Renal pelvis (tissue), 4 donors: ENCODE data around the gene CDC73. TPM values are rescaled to one million over a fixed set of nuclear protein-coding genes. Genes with fewer than 3 reads are reported as not detected.
"Not testable (repeated sequence)": the region's sequence is repeated elsewhere in the genome, so short reads cannot be mapped to it uniquely, and the experiment has no call there.

ENCODE experiments used
- DNase-seq: peaks from one replicate; pipeline ENCODE4 v3.0.0-alpha.2; 2013
- polyA plus RNA-seq, 3 donors: library from polyadenylated mRNA; unstranded; fragments of 120-200 nt; gene quantifications; one replicate each; pipeline ENCODE4 v1.2.1, GENCODE V29; 2013; ENCODE audit not compliant: insufficient read length in 3 of 3

The CDC73 gene
- polyA plus RNA-seq, 3 donors, result 39.6 to 45.0 (median 42.4) TPM

DNA sequence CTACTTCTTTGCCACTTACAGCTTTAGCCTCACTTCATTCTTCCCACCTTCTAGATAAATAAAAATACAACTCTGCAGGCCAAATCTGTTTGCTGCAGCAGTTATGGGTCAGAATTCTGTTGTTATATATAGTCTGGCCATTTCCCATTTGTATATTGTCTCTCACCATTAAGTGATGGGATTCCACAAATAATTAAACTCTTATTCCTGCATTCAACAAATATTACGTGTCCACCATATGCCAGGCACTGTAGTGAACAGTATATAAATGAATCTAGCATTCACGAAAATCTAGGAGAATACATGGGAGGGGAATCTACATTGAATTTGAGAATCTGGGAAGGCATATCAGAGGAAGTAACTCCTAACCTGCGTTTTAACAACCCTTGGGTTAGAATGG, 11.0 kb upstream of the CDC73 start:
- no peak for DNase-seq

DNA sequence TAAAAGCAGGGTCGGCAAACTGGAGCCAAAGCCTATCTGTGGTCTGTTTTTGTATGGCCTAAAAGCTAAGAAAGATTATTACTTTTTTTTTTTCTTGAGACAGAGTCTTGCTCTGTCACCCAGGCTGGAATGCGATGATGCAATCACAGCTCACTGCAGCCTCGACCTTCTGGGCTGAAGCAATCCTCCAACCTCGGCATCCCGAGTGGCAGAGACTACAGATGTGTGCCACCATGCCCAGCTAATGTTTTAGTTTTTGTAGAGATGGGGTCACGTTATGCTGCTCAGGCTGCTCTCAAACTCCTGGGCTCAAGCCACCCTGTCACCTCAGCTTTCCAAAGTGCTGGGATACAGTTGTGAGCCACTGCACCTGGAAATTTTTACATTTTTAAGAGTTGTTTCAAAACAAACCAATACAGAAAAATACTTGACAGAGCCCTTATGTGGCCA, 10.2 kb upstream of the CDC73 start:
- DNase-seq, result no peak

DNA sequence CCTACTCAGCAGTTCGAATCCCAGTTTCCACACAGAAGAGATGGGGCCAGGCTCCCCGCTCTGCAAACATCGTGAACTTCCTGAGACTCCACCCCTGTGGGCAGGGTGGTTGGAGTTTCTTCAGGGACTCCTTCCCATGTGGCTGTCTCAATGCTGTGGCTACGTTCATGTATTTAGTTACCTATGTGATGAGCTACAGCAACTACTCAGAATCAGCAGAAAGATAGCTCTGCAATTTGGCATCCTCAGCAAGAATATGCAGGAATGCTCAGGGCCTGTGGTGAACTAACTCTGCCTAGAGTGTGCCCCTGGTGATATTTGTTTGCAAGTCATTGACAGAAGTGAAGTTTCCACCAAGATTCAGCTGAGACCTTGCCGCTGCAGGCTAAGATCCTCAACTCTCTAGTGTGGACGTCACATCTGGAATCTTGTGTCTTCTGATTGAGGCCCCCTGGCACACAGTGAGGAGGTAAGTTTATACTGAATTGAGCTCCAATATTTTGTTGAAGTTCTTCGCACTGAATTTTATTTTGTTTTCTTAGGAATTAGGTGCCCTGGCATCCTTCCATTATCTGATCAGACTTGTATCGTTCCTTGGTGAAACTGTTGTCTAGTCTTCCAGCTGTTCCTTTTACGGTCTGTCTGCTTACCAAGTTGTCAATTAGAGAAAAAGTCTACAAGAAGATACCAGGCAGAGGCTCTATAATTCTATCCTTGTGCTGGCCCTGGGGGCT, 8.4 kb upstream of the CDC73 start:
- DNase-seq, result no peak

GRCh38 chr1:193113992-193114332, 7.9 kb upstream of the CDC73 start:
- DNase-seq, result no peak

DNA sequence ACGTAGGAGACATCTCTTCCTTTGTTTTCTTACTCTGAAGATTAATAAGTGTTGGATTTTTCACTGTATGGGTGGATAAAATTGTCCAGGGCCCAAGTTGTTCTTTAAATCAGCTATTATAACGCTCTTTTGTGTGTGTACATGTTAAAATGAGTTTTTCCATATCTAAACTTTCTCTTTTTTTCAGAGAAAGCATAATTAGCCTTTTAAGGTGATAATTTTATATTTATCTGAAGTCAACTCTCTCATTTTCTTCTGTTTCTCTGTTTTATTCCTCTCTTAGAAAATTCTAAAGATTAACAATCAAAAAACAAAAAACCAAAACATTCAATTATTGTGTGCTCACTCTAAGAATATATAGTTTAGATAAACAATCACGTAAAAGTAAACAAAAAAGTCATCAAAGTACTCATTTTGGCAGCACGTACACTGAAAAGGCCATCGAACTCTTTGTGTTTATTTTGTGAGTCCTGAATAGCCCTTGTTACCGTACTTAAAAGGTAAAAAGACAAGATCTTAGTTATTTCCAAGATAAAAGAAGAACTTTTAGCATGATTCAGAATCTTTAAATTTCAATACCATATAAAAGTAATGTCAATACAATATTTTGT, 7.2 kb upstream of the CDC73 start:
- DNase-seq, result no peak

DNA sequence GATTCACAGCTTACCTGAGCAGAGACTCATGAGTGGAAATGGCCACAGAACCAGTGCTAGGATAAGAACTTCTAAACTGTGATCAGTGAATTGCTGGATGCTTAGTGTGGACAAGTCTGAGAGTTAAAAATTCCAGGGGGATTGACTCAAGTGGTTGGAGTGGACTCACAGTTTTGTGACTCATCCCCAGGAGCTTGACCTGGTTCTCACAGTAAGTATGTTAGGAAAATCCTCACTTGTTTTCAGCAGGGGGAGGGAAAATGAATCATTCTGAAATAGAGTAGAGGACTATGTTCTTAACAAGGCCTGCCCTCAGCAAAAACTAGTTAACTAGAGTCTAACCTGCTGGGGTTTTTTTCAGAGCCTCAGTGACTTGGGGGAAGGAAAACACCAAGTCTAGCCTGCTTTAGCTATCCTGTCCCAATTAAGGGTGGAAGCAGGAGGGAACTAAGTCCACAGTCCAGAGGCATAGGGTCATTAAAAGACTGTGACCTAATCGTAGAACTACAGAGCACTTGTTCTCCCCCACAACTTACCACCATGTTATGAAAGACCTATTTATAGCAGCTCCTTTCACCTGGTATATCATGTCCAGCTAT, 6.1 kb upstream of the CDC73 start:
- no peak for DNase-seq

DNA sequence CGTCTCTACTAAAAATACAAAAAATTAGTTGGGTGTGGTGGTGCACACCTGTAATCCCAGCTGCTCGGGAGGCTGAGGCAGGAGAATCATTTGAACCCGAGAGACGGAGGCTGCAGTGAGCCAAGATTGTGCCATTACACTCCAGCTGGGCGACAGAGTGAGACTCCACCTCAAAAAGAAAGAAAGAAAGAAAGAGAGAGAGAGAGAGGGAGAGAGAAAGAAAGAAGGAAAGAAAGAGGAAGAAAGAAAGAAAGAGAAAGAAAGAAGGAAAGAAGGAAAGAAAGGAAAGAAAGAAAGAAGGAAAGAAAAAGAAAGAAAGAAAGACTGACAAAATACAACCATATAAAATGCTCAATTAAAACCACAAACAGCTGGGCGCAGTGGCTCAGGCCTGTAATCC, 4.7 kb upstream of the CDC73 start:
- not testable (repeated sequence) for DNase-seq

DNA sequence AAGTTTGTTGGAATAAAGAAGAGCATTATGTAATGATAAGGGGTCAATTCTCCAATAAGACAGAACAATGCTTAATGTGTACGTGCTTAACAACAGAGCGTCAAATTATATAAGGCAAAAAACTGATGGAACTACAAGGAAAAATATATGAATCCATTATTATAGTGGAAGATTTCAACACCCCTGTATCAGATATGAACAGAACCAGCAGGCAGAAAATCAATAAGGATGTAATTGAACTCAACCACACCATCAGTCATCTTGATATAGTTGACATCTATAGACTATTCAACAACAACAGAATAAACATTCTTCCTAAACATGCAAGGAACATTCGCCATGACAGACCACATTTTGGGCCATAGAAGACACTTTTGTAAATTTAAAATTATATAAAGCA, 3.6 kb upstream of the CDC73 start:
- DNase-seq, result no peak

GRCh38 chr1:193118803-193119730, 2.8 kb upstream of the CDC73 start:
- DNase-seq, result no peak

DNA sequence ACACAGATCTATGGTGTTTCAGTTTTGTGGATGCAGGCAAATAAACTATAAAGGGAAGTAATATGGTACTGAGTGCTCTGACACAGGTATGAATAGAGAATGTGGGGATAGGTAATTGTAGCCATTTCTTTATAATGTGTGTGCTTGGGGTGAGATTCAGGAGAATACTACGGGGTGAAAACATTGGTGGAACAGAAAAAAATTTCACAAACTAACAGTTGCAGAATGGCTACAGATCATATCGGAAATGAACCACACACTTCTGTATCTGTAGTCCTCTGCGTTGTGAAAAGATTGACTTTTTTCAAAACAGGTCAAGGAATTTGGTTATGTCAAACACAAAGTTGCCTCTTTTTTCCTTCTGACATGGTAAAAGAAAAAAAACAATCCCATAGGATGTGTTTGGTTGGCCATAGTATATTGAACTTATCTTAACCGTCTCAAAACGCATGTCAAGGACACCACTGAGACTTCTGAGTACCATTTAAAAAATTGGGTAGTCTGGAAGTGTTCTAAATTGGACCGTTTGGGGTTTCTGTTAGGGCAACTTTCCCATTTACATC, 1.1 kb upstream of the CDC73 start:
- DNase-seq, result no peak

GRCh38 chr1:193123751-193124150, 1.9 kb downstream of the CDC73 start:
- DNase-seq, result no peak

GRCh38 chr1:193125369-193125768, 3.5 kb downstream of the CDC73 start:
- no peak for DNase-seq

- DNase-seq, result no peak
Observed at GRCh38 chr1:193131266-193131860, 9.5 kb downstream of the CDC73 start.

GRCh38 chr1:193140254-193140653, 18.4 kb downstream of the CDC73 start:
- no peak for DNase-seq

DNA sequence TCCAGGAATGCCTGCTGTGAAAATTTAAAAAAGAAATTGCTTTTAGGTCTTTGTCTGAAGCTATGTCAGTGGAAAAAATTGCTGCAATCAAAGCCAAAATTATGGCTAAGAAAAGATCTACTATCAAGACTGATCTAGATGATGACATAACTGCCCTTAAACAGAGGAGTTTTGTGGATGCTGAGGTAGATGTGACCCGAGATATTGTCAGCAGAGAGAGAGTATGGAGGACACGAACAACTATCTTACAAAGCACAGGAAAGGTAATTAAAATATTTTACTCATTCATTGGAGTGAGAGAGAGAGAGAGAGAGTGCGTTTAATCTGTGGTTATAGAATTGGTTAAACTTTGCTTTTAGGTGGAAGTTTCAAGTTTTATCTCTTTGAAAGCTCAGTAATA, 20.0 kb downstream of the CDC73 start:
- no peak for DNase-seq

DNA sequence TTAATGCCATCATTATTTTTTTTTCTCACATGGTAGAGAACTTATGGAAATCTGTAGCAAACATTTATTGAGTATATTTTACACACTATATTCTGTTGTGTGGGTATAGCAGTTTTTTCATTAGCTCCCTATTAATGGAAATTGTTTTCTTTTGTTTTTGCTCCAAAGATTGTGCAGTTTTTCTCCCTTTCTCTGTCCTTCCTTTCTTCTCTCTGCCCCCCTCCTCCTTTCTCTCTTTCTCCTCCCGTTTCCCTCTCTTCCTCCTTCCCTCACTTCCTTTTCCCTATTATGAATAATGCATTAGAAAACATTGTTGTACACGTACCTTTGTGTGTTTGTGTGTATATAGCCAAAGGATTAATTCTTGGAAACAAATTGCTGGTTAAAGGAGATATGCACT, 20.6 kb downstream of the CDC73 start:
- no peak for DNase-seq

- DNase-seq, result no peak
Observed at GRCh38 chr1:193143285-193143684, 21.5 kb downstream of the CDC73 start.

GRCh38 chr1:193144361-193144938, 22.6 kb downstream of the CDC73 start:
- no peak for DNase-seq

DNA sequence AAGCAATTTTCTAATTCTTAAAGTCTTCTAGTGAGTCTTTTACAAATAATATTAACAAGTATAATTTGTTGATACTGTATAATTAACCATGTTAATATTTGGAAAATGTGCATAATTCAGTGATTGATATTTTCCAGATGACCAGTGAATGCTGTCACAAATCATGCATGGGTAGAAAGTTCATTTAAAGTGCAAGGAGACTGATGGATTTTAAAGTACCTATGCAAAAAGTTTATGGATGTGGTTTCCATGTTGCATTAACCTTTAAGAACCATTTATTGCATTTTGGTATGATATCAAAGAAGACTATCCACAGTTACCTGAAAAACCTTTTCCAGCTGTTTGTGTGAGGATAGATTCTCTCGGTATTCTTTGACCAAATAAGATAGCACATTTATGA, 23.2 kb downstream of the CDC73 start:
- no peak for DNase-seq

DNA sequence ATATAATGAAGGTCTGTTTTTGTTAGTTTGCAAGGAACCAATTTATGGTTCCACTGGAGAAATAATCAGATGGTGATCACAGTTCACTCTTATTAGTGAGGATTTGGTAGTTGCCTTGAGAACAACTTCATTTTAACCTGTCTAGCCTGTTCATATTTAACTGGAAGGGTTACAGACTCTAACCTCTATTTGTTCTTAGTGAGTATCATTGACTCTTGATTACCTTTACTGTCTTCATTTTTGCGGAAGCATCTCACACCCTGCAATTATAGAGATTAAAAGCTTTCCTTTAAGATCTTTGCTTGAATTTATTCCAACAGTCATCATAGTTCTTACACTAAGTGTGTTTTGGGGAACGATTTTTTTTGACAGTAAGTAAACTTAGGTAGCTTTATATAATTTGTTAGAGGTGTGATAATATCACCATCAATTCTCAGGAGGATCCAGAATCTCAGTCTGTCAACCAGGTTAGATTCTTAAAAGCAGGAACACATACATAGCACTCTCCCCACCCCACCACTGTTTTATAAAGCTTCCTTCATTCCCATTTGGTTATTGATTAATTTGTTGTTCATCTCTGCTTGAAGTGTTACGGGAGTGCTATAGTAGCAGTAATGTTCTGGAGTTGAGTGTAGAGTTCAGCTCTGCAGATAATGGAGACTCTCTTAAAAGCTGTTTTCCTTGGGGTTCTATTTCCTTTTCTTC, 34.4 kb downstream of the CDC73 start:
- DNase-seq, result no peak

DNA sequence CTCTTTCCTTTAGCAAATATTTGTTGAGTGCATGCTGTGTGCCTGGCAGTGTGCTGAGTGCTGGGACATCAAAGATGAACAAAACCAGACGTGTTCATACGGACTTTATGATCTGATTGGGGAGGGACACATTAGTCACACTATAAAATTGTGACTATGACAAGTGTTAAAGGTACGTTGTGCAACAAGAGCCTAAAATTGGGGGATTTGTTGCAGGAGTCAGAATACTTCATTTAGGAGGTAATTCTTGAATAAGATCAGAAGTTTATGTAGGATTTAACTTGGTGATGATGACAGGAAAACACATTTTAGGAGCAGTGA, 35.0 kb downstream of the CDC73 start:
- no peak for DNase-seq
